Renal cortex interstitium (tissue), 15 donors: Measurements from ENCODE around the gene BFSP2. TPM values are rescaled to one million over a fixed set of nuclear protein-coding genes. Genes with fewer than 3 reads are reported as not detected.

ENCODE experiments used
- DNase-seq, 11 donors: peaks; one replicate each; pipeline ENCODE4 v3.0.0-alpha.2; 2013; ENCODE audit warnings: low read depth in 9 of 11, low spot score in 4 of 11; ENCODE audit errors: extremely low read depth in 1 of 11
- long read RNA-seq, 16 experiments: transcript quantifications; one replicate each; lab custom pipeline, GENCODE V29; 2026
- polyA plus RNA-seq, 3 donors: library from polyadenylated mRNA; unstranded; fragments of 120-200 nt; gene quantifications; one replicate each; pipeline ENCODE4 v1.2.1, GENCODE V29; 2013; ENCODE audit not compliant: insufficient read length in 3 of 3

Gene BFSP2, protein sequence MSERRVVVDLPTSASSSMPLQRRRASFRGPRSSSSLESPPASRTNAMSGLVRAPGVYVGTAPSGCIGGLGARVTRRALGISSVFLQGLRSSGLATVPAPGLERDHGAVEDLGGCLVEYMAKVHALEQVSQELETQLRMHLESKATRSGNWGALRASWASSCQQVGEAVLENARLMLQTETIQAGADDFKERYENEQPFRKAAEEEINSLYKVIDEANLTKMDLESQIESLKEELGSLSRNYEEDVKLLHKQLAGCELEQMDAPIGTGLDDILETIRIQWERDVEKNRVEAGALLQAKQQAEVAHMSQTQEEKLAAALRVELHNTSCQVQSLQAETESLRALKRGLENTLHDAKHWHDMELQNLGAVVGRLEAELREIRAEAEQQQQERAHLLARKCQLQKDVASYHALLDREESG
- under 1 TPM in 1 of 3 donors, not detected in 2; 0.32 TPM for polyA plus RNA-seq
- long read RNA-seq, donor 1: 0 reads
- long read RNA-seq, donor 2: 0 reads
- long read RNA-seq, donor 3: 0 reads
- long read RNA-seq, donor 4: 0 reads
- long read RNA-seq, donor 5: 0 reads
- long read RNA-seq, donor 6: 0 reads
- long read RNA-seq, donor 7: 0 reads
- long read RNA-seq, donor 8: 0 reads
- long read RNA-seq, donor 9: 0 reads
- long read RNA-seq, donor 10: 0 reads
- long read RNA-seq, donor 11: 0 reads
- long read RNA-seq, donor 12: 0 reads
- long read RNA-seq, donor 13: 0 reads
- long read RNA-seq, donor 14: 0 reads
- long read RNA-seq, donor 15: 0 reads
- long read RNA-seq, donor 16: 0 reads

DNA sequence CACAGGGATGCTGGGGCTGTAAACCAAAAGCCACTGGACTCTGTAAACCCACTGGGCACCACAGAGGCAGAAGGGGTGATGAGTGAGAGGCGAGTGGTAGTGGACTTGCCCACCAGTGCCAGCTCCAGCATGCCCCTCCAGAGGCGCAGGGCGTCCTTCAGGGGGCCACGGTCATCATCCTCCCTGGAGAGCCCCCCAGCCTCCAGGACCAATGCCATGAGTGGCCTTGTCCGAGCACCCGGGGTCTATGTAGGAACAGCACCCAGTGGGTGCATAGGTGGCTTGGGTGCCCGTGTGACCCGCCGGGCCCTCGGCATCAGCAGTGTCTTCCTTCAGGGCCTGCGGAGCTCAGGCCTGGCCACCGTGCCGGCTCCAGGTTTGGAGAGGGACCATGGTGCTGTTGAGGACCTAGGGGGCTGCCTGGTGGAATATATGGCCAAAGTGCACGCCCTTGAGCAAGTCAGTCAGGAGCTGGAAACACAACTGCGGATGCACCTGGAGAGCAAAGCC, at the start of gene BFSP2:
BFSP2 (plus strand) TSS at position 51 of the 510 bp plus-strand sequence; CDS start at position 79, 28 bp downstream.
- no peak for DNase-seq

DNA sequence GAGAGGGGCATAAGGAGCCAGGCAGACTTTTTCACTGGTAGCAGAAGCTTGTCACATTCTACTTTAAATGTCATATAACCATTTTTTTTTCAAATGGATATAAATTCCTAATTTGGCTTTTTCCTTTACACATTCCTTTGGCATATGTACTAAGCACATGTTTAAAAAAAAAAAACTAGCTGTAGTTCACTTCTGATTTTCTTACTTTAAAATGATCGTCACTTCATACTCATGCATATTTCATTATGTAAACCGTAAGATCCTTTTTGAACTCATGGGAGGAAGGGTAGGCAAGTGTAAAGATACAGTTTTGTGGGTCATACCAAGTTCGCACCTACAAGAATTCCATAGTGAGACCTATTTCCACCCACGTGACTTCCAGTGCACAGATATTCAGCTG, 45.1 kb upstream of the BFSP2 start:
- DNase-seq: no peak

DNA sequence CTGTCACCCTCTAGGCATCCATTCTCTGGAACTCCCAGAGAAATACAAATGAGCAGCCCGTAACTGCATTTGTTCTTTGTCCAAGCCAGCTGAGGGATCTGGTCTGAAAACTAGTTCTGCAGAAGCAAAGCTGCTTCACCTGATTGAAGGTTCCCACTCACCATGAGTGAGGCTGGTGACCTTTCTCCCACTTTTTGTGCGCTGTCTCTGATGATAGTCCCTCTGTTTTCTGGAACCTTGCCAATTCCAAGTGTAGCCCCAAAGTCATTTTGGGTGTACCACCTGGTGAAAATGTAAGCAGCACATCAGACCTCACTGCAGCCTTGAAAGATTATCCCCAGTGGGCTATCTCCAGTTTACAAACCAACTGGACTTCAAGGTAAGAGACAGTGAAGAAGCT, 39.4 kb upstream of the BFSP2 start:
- DNase-seq: no peak

GRCh38 chr3:133361011-133361410, 38.8 kb upstream of the BFSP2 start:
- no peak for DNase-seq

DNA sequence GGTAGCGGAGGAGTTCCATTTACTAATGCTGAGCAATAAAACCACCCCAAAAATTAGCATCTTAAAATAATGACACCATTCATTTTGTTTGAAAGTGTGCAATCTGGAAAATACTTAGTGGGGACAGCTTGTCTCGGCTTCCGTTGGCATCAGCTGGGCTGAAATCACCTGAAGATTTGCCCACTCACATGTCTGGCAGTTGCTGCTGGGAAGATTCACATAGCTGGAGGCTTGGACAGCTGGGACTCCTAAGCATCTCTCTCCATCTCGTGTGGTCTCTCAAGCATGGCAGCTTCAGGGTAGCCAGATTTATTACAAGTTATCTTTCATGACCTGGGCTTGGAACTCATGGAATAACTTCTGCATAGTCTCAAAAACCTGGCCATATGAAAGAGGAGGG, 38.4 kb upstream of the BFSP2 start:
- DNase-seq: no peak

GRCh38 chr3:133362539-133362938, 37.3 kb upstream of the BFSP2 start:
- DNase-seq: no peak

GRCh38 chr3:133364704-133365103, 35.2 kb upstream of the BFSP2 start:
- DNase-seq: no peak

- DNase-seq: no peak
These were observed 32.9 kb upstream of the BFSP2 start for GRCh38 chr3:133366921-133367320.

DNA sequence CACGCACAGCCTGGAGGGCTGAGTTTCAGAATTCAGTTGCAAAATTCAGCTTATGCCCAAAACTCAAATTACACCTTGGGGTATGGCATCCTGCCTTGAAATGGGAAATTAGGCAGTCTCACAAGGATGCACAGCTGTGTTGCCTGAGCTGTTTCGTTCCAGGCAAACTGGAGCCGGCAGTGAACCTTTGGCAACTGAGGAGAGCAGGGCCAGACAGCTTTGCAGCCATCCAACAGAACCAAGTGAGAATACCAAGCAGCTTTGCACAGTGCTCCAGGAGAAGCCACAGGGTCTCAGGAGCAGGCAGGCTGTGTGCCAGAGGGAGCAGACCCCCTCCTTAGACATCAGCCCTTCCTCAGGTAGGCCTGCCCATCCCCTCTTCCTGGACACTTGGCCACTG, 32.5 kb upstream of the BFSP2 start:
- no peak for DNase-seq

DNA sequence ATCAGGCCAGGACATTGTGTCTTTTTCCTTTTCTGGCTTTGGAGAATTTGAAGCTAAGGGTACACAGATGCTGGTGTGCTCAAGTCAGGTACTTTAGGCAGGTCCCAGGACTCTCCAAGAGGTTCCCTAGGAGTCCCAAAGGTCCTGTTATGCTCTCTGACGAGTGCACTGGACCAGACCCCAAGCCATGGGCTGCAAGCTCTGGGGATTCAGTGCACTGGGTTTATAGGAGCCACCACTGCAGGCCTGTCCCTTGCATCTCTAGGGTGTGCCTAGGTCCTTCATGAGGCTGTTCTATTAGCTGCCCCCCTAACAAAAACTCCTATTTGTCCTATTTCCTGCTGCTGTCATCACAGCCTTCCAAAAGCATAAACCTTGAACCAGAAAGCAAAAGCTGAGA, 31.9 kb upstream of the BFSP2 start:
- no peak for DNase-seq

GRCh38 chr3:133368371-133369067, 31.3 kb upstream of the BFSP2 start:
- peak in 1 of 11 donors; percentile 15 for DNase-seq

- no peak for DNase-seq
These were observed 30.8 kb upstream of the BFSP2 start for GRCh38 chr3:133369068-133369440.

DNA sequence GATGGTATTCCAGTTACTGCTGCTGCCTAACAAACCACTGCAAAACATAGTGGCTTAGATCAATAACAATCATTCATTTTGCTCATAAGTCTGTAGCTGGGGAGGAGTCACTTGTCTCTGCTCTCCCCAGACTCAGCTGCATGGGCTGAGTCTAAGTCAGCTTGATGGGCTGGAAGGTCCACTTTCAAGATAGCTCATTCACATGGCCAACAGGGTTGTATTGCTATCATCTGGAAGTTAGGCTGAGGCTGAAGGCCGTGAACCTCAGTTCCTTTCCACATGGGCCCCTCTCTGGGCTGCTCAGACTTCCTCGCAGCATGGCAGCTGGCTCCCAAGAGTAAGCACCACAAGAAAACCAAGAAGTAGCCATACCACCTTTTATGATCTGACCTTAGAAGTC, 28.7 kb upstream of the BFSP2 start:
- DNase-seq: no peak

GRCh38 chr3:133371676-133372075, 28.2 kb upstream of the BFSP2 start:
- DNase-seq: no peak

DNA sequence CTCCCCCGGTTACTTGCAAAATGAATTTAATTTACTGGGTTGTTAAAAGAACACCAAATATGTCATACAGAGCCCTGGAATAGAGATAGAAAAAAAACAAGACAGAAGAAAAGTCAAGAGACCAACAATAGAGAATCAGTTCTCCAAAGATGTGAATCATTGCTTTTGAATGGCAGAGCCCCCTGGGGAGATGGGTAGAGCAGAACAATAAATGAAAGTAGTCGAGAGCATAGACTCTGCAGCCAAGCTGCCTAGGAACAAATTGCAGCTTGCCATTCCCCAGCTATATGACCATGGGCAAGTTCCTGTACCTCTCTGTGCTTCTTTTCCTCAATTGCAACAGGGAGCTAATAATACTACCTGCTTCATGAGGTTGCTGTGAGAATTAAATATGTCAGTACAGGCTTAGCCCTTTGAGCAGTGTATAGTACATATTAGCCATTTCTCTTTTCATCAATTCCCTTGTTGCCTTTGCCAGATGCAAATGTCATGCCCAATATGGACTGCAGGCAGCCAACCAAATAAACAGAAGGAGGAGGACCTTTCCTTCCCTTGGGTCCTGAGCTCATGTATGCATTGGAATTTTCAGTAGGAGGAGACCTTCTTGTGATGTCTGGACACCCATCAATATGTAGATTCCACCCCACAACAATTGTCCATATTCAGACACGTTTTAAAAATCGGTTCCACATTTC, 25.0 kb upstream of the BFSP2 start:
- no peak for DNase-seq

GRCh38 chr3:133375403-133375745, 24.5 kb upstream of the BFSP2 start:
- DNase-seq: no peak

GRCh38 chr3:133376810-133377209, 23.0 kb upstream of the BFSP2 start:
- DNase-seq: no peak

DNA sequence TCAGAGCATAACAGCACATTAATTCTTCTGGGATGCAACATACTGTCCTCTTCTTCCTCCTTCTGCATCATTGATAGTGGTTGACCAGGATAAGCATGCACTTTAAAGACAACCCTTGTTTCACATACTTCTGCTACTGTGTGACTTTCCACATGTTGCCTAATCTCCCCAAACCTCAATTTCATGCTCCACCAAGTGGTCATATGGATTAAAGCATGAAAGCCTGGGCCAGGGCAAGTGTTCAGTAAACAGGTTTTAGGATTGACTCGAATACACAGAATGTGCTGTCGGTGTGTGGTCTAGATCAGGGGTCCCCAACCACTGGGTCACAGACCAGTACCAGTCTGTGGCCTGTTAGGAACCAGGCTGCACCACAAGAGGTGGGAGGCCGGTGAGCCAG, 22.5 kb upstream of the BFSP2 start:
- peak in 6 of 11 donors; percentile 24 to 46 (median 28) for DNase-seq

GRCh38 chr3:133379926-133380325, 19.9 kb upstream of the BFSP2 start:
- DNase-seq: no peak
